NCI-H2196 (cell line): ENCODE measurements around the gene GSTM2.
"Not testable (repeated sequence)": the region's sequence is repeated elsewhere in the genome, so short reads cannot be mapped to it uniquely, and the experiment has no call there.

Experiments
- DNase-seq: peaks from one replicate; lab custom pipeline; 2025; ENCODE audit not compliant: unreplicated experiment; lab: John Stamatoyannopoulos, UW

Gene GSTM2

DNA sequence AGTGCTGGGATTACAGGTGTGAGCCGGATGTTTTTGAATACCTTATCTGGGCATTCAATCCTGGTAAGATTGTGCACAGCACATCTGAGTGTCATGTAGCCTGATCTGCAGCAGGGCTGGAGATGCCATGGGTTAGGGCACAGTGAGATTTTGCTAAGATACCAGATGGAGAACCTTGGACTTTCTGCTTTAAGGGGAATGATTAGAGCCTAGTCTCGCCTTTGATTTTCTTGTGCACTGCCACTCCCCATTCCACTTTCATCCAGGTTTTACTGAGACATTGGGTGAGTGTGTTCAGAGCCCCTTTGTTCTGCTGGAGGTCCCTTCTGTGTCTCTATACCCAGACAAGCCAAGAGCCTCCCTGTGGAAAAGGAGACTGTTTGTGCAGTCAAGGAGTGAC lies 6.0 kb downstream of the GSTM2 start:
- DNase-seq: not testable (repeated sequence)

DNA sequence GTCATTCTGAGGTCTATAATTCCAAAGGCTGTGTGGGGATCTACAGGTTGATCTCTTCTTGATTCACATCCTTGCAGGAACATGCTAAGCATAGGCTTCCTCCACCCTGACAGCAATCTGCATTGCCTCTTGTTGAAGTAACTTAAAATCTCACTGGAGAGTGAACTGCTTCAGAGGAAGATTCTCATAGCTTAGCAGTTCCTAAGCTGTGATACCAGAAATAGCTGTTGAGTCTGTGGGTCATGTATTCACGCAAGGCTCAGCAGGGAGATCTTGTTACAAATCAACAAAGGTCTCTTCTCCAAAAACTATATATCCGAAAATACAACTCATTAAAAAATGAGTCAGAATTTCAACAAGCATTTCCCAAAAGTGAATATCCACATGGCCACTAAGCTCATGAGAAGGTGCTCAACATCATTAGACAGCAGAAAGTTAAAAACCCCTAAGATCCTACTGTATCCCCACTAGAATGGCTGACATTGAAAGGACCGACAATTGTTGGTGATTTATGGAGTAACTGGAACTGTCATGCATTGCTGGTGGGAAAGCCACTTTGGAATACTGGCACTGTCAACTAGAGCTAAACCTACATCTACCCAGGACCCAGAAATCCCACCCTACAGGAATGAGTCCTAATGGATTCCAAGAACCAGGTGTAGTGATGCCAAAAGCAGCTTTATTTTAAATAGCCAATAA lies 9.0 kb downstream of the GSTM2 start:
- DNase-seq: not testable (repeated sequence)

DNA sequence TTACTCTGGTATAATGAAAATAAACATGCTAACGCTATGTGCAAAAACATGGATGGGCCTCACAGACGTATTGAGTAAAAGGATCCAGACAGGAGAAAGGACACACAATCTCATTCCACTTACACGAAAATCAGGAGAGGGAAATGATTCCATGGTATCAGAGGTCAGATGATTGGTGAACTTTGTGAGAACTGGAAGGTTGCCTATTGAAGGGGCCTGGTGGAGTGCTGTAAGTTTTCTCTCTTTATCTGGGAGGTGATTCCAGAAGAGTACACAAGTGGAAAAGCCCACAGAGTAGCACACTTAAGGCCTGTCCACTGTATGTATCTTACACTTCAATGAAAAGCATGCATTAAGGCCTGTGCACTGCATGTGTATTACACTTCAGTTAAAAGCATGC lies 9.6 kb downstream of the GSTM2 start:
- DNase-seq: no peak

DNA sequence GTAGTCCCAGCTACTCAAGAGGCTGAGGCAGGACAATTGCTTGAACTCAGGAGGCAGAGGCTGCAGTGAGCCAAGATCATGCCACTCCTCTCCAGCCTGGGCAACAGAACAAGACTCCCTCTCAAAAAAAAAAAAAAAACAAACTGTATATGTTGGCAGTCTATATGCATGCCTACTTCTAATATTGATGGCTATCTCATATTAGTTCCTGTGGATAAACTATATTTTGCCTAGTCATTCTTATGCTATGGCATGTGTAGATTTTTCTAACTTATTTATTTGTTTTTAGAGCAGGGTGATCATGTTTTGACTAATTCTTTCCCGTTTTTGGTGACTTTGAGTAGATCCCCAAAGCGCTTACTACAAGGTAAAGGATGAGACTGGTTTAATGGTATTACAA lies 10.8 kb downstream of the GSTM2 start:
- DNase-seq: not testable (repeated sequence)

DNA sequence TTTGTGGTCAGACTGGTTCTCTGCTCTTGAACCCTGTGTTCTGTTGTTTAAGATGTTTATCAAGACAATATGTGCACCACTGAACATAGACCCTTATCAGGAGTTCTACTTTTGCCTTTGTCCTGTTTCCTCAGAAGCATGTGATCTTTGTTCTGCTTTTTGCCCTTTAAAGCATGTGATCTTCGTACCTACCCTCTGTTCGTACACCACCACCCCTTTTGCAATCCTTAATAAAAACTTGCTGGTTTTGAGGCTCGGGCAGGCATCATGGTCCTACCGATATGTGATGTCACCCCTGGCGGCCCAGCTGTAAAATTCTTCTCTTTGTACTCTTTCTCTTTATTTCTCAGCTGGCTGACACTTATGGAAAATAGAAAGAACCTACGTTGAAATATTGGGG lies 16.9 kb downstream of the GSTM2 start:
- not testable (repeated sequence) for DNase-seq

DNA sequence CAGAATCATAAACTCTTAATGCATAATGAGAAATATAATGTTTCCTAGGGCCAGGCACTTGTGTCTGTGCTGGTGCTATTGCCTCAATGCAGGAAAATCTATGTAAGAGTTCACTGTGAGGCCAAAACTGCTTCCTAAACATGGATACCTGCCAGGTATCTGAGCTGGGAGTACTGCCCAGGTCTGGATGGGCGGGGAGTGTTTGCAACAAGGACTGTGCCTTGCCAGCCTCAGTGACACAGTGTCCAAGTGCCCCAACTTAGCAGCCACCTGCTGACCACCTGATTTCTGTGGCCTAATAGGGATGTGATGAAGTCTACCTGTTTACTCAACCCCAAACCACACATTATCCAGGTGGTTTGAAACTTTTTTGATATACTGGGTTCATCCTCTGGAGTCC lies 17.5 kb downstream of the GSTM2 start:
- DNase-seq: not testable (repeated sequence)

DNA sequence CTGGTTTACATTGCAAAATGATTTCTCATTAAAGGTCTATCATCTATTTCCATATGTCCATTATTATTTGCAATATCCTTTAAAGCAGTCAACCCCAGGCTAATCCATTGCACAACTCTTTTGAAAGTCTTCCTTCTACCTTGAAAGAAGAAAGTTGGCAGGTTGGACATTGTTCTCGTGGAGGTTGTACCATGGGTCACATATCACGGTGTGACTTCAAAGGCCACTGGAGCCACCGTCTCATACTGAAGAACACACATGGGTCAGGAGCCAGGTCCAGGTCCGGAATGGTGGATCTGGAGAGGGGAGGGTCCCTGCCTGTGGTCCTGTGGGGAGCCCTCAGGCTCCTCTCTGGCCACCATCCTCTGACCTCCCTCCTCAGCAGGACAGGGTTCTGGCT lies 18.0 kb downstream of the GSTM2 start:
- DNase-seq: not testable (repeated sequence)

DNA sequence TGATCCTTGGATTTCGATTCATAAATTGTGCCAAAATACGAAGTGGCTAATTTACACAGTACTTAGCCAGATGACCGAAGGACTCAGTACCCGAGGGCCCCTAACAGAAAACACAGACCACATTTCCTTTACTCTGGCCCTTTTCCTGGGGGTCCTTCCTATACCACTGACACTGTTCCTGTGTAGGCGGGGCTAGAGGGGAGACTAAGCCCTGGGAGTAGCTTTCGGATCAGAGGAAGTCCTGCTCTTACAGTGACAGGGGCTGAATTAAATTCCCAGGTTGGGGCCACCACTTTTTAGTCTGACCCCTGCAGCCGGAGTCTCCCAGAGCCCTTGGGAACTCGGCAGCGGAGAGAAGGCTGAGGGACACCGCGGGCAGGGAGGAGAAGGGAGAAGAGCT lies 19.3 kb downstream of the GSTM2 start:
- DNase-seq: not testable (repeated sequence)

DNA sequence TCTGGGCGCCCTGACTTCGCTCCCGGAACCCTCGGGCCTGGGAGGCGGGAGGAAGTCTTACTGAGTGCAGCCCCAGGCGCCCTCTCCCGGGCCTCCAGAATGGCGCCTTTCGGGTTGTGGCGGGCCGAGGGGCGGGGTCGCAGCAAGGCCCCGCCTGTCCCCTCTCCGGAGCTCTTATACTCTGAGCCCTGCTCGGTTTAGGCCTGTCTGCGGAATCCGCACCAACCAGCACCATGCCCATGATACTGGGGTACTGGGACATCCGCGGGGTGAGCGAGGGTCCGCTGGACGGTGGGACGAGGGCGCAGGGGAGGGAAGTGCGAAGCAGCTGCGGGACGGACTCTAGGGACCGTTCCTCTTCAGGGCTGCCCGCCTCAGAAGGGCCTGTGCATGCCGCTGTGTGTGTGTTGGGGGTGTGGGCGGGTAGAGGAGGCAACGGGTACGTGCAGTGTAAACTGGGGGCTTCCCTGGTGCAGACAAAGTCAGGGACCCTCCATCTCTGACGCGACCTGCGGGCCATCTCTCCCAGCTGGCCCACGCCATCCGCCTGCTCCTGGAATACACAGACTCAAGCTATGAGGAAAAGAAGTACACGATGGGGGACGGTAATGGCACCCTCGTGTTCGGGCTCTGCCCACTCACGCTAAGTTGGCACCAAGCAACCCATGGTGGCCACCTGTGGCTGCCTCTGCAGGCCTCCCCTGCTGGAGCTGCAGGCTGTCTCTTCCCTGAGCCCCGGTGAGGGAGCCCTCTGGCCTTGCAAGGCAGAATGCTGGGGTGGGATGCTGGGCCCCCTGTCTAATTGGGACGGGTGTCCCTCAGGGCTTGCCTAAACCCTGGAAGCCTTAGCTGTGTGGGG lies 20.0 kb downstream of the GSTM2 start, which contains the start of gene GSTM1:
Gene GSTM1 (plus strand): TSS at position 177 of the 859 bp plus-strand sequence. CDS start 57 bp downstream, at position 234.
- no peak for DNase-seq

DNA sequence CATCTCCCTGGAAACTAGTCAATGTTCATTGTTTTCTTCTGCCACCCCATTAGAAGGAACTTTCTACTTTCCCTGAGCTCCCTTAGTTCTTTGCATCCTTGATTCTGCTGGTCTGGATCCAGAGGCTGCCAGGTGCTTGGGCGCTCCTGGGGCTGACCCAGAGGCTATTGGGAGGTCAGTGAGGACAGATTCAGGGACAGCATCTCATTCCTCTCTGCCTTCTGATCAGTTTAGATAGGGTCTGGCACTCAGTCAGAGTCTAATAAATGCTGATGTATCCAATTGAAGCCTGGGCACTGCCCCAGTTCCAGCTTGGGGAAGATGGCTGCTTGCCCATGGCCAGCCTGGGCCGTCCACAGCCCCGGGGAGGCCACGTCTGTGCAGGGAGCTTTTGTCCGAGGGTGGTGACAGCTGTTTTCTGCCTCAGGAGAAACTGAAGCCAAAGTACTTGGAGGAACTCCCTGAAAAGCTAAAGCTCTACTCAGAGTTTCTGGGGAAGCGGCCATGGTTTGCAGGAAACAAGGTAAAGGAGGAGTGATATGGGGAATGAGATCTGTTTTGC lies 22.1 kb downstream of the GSTM2 start:
- no peak for DNase-seq

DNA sequence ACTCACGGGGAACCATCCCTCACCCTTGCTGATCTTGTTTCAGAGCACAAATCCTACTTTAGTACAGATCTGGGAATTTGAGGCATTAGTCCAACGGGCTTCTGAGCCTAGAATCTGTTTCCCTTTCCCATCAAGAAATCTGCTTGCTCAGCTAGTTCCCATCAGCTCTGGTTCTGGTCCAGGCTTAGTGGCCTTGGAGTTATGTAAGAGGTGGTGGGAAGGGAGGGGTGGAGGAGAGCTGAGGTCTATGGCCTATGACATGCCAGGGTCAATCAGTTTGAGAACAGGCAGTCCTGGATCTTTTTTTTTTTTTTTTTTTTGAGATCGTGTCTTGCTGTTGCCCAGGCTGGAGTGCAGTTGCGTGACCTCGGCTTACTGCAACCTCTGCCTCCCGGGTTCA lies 23.9 kb downstream of the GSTM2 start:
- no peak for DNase-seq

DNA sequence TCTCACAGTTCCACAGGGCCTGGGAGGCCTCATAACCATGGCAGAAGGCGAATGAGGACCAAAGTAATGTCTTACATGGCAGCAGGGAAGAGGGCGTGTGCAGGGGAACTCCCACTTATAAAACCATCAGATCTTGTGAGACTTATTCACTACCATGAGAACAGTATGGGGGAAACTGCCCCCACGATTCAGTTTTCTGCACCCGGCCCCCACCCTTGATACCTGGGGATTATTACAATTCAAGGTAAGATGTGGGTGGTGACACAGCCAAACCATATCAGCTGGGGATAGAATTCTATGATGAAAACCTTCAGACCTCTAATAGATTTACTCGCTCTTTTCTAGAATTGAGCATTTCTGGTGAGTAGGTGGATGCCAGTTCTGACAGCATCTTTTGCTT lies 26.5 kb downstream of the GSTM2 start:
- not testable (repeated sequence) for DNase-seq

DNA sequence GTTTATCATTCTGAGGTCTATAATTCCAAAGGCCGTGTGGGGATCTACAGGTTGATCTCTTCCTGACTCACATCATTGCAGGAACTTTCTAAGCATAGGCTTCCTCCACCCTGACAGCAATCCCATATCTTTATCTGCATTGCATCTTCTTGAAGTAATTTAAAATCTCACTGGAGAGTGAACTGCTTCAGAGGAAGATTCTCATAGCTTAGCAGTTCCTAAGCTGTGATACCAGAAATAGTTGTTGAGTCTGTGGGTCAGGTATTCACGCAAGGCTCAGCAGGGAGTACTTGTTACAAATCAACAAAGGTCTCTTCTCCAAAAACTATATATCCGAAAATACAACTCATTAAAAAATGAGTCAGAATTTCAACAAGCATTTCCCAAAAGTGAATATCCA lies 27.3 kb downstream of the GSTM2 start:
- DNase-seq: not testable (repeated sequence)

DNA sequence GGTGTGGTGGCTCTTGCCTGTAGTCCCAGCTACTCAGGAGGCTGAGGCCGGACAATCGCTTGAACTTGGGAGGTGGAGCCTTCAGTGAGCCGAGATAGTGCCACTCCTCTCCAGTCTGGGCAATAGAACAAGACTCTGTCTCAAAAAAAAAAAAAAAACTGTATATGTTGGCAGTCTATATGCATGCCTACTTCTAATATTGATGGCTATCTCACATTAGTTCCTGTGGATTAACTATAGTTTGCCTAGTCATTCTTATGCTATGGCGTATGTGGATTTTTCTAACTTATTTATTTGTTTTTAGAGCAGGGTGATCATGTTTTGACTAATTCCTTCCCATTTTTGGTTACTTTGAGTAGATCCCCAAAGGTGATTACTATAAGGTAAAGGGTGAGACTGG lies 29.2 kb downstream of the GSTM2 start:
- no peak for DNase-seq

DNA sequence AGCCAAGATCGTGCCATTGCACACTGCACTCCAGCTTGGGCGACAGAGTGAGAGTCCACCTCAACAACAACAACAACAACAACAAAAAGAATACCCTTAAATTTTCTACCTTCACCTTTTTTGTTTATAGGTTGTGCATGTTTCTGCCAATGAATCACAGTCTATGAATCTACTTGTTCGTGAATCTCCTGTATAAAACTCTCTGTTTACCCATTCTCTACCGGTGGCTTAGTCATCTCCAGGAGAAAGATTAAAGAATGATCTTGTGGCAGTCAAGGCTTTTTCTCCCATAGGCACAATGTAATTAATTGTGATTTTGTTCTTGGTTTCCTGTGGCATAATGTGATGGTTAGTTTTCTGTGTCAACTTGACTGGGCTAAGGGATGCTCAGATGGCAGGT lies 30.0 kb downstream of the GSTM2 start:
- not testable (repeated sequence) for DNase-seq

DNA sequence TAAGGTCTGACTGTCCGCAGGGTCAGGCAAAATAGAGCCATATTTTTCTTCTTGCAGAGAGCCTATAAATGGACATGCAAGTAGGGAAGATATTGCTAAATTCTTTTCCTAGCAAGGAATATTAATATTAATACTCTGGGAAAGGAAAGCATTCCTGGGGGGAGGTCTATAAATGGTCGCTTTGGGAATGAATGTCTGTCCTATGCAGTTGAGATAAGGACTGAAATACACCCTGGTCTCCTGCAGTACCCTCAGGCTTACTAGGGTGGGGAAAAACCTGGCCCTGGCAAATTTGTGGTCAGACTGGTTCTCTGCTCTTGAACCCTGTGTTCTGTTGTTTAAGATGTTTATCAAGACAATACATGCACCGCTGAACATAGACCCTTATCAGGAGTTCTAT lies 35.1 kb downstream of the GSTM2 start:
- not testable (repeated sequence) for DNase-seq

DNA sequence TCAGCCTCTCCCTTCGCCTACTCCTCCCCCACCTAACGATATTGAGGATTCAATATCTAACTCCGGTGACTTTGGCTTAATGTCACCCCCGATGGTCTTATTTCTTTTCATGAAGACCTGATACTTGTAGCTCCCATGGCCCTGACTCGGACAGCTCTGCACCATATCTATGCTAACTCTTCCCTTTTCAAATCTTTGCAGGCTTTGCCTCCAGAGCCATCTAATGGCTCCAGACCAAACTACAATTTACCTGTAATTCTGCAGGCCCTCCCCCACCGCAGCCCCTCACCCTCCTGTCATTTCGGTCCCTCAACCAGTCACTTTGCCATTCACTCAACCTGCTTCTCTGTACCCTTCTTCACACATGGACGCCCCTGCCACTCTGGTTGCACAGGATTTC lies 36.3 kb downstream of the GSTM2 start:
- DNase-seq: no peak

DNA sequence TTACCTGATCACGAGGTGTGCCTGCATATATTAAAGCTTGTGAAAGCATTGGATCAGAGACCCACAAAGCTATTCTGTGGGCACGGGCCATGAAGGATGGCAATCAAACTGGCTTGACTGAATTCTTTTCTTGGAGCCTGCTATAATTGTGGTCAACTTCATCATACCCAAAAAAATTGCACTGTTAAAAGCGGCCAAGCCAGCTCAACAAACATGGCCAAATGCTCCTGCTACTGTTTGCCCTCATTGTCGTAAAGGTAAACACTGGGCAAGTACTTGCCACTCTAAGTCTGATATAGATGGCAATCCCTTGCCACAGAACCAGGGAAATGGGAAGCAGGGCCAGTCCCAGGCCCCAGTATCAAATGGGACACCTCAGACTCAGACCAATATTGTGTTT lies 37.6 kb downstream of the GSTM2 start:
- DNase-seq: no peak

DNA sequence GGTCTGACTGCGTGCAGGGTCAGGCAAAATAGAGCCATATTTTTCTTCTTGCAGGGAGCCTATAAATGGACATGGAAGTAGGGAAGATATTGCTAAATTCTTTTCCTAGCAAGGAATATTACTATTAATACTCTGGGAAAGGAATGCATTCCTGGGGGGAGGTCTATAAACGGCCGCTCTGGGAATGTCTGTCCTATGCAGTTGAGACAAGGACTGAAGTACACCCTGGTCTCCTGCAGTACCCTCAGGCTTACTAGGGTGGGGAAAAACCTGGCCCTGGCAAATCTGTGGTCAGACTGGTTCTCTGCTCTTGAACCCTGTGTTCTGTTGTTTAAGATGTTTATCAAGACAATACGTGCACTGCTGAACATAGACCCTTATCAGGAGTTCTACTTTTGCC lies 41.1 kb downstream of the GSTM2 start:
- not testable (repeated sequence) for DNase-seq

DNA sequence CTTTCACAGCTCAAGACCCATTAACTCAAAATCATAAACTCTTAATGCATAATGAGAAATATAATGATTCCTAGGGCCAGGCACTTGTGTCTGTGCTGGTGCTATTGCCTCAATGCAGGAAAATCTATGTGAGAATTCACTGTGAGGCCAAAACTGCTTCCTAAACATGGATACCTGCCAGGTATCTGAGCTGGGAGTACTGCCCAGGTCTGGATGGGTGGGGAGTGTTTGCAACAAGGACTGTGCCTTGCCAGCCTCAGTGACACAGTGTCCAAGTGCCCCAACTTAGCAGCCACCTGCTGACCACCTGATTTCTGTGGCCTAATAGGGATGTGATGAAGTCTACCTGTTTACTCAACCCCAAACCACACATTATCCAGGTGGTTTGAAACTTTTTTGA lies 42.0 kb downstream of the GSTM2 start:
- DNase-seq: not testable (repeated sequence)

DNA sequence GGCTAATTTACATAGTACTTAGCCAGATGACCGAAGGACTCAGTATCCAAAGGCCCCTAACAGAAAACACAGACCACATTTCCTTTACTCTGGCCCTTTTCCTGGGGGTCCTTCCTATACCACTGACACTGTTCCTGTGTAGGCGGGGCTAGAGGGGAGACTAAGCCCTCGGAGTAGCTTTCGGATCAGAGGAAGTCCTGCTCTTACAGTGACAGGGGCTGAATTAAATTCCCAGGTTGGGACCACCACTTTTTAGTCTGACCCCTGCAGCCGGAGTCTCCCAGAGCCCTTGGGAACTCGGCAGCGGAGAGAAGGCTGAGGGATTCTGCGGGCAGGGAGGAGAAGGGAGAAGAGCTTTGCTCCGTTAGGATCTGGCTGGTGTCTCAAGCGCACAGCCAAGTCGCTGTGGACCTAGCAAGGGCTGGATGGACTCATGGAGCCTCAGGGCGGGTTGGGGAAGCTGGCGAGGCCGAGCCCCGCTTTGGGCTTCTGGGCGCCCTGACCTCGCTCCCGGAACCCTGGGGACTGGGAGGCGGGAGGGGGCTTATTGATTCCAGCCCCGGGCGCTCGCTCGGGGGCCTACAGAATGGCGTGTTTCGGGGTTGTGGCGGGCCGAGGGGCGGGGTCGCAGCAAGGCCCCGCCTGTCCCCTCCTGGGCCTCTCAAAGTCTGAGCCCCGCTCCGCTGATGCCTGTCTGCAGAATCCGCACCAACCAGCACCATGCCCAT lies 43.9 kb downstream of the GSTM2 start, which contains the start of gene GSTM5:
Gene GSTM5 (plus strand): TSS at position 659 of the 728 bp plus-strand sequence. CDS start 62 bp downstream, at position 721.
- DNase-seq: not testable (repeated sequence)
